ENCODE data around the gene ATRIP.
"Not testable (repeated sequence)": the region's sequence is repeated elsewhere in the genome, so short reads cannot be mapped to it uniquely, and the experiment has no call there.

Gene ATRIP

DNA sequence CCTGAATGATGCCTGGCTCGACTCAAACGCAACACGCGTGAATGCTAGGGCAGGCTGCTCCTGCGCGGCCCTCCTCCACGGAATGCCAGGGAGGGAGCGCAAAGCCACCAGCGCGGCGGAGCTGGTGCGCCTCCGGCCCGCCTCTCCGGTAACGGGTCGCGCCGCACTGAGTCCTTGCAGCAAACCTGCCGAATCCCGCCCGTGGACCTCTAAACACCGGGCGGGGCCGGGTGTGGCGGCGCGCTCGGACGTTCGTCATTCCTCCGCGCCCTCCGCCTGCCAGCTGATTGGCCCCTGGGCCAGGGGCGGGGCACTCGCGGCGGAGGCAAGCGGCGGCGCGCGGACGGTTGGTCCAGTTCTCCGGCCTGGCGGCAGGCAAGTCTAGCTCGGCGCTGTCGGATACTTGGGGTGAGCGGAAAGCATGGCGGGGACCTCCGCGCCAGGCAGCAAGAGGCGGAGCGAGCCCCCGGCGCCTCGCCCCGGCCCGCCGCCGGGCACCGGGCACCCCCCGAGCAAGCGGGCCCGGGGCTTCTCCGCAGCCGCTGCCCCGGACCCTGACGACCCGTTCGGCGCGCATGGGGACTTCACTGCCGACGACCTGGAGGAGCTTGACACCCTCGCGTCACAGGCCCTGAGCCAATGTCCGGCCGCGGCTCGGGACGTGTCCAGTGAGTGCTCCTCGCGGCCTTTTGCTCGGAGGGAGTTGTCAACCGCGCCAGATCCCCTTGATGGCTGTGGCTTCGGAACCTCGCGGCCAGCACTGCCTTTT, at the start of gene ATRIP:
Gene ATRIP (plus strand): TSS at position 313 of the 769 bp plus-strand sequence. CDS start 109 bp downstream, at position 422.
- DNase-seq = peak in 50 of 51 donors; percentile 35 to 95 (median 84)

DNA sequence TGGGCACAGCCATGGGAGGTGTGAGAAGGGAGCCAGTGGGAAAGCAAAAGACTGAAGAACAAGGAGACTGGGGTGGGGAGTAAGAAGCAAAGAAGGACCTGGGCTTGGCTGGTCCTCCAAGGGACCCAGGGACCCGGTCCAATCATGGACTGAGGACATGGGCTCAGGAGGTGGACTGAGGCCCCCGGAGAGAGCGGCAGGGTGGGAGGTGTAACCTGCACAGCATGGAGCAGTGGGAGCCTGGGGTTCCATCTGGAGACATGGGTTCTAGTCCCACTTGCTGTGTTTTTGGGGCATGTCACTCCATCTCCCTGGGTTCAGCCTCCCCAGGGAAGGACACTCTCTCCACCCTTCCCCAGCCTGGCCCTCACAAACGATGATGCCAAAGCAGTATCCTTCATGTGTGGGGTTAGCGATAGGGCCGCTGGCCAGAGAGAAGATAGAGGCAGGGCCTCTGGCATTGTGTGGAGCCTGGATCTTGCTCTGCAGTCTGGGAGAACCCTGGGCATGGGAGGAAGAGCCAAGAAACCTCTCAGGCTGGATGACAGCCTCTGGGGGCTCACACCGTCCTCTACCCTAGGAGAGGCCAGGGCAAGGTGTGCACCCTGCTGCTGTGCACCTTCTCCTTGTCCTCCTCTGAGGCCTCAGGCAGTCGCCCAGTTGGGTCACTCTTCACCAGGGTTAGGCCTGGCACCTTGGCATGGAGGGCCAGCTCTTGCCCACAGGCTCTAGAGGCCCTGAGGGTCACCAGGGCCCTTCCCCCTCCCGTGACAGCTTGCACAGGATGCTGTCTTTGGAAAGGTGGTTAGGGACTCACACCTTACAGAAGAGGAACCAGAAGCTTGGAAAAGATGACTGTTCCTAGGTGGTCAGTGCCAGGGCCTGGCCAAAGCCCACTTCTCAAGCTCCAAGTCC, 48.5 kb upstream of the ATRIP start:
- DNase-seq = no peak

DNA sequence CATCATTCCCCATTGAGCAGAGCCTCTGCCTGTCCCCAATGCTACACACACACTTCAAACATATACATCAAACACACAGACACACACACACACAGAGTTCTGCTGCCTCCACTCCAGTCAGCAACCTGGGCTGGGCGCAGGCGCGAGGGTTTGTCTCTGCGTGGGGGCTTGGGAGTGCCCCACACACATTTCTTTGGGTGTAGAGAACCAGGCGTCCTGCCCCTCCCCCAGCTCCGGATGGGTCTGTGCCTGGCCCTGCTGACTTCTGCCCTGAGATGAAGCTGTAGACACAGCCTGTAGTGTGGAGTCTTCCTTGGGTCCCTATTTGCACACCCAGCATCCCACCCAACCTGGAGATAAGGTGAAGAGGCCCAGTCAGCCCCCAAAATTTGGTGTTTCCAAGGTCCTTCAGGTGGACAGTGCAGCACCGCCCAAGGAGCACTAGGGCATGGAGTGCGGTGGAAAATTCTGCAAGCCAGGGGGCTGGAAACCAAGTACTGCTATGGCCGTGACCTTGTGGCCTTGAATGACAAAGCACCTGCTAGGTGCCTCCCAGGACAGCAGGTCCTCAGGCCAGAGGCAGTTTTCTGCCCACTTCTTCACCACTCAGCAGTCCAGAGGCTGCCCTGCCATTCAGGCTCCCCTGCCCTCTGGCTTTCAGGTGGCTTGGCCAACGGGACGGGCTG, 47.7 kb upstream of the ATRIP start:
- no peak for DNase-seq

DNA sequence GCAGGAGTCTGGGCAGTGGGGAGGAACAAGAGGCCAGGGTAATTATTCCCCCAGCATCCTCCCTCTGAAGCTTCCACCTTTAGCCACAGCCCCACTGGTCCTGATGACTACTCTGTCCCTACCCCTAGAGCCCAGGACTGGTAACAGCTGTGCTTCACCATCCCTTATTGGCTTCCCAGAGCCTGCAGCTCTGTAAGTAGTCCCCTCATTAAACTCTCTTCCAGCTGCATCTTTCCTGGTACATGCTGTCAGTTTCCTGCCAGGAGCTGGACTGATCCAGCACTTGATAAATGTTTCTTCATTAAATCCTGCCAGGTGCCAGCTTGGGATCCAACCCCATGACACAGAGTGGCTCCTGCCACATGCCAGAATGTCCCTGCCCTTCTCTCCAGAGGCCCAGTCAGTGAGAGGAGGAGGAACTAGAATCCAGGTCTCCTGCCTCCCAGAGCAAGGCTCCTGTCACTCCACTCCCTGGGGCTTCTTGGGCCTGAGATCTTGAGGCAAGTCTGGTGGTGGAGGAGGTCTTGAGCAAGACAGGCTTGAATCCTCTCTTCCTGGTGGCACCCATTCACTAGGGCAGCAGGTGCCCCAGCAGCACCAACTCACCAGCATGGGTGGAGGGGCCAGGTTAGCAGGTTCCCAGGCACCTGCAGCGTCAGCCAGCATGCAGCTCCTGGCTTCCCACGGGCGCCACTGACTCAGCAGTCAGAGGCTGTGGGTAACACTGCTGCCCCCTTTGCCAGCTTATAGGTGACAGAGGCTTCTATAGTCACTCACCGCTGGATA, 47.0 kb upstream of the ATRIP start:
- peak in 2 of 51 donors; percentile 7 for DNase-seq

DNA sequence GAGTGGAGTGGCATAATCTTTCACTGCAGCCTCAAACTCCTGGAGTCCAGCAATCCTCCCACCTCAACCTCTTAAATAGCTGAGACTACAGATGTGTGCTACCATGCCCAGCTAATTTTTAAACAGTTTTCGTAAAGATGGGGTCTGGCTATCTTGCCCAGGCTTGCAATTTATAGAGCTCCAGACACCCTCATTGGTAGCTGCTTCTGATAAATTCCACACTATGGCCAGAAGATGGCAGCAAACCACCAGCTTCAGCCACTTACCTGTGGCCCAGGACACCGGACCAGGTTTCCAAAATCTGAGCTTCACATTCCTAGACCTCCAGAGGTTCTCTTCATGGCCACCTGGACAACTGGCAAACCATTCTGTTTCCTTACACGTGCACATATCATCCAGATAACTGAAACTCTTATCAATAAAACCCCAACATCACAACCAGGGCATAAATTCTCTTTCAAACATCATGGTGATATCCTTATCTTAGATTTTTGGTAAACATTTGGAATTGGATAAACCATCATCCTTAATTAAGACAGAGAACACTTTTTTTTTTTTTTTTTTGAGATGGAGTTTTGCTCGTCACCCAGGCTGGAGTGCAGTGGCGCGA, 45.6 kb upstream of the ATRIP start:
- peak in 23 of 51 donors; percentile 4 to 65 (median 30) for DNase-seq

DNA sequence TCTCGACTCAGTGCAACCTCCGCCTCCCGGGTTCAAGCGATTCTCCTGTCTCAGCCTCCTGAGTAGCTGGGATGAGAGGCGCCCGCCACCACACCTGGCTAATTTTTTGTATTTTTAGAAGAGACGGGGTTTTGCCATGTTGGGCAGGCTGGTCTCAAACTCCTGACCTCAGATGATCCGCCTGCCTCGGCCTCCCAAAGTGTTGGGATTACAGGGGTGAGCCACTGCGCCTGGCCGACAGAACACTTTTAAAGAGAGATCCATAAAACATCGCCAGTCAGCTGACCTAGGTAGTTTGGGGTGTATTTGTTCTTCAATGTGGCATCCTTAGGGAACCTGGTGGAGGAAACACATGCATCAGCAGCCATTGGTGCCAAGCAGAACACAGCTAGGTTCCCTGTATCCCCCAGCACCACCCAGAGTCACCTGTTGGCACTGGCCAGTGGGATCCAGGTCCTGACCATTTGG, 45.1 kb upstream of the ATRIP start:
- DNase-seq = not testable (repeated sequence)

DNA sequence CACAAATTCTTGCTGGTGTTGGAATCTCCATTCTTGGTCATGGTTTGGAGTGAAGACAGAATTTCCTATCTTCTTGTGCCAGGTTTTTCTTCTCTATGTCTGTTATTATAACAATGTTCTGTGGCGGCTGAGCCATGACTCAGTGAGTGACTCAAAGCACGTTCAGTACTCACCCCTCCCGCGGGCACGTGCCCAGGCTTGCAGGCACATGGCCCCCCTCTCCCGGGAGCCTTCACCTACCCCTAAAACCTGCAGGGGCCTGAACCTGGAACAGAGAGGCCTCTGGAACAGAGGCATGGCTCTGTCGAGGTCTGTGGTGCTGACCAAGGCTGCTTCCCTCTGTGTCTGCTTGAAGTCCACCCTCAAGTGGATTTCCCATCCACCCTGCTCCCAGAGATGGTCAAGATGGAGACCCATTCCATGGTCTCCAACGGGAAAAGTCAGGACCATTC, 44.2 kb upstream of the ATRIP start:
- DNase-seq = peak in 9 of 51 donors; percentile 6 to 59 (median 17)

DNA sequence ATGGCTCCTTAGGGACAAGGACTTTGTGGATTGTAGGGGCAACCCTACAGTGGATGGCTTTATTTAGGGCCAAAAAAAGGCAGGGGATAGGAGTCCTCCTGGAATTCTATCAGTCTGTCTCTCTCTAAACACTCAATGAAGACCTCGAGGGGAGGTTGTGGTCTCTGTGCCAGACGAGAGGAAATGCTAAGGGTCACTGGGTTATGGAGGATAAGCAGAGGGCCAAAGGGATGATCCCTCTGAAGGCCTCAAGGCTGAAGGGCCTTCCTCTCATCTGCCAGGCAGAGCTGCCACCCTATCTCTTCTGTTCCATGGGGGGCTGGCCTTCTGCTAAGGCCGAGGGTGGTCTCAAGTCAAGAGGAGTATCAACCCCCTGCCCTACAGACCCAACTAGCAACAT, 43.6 kb upstream of the ATRIP start:
- no peak for DNase-seq

DNA sequence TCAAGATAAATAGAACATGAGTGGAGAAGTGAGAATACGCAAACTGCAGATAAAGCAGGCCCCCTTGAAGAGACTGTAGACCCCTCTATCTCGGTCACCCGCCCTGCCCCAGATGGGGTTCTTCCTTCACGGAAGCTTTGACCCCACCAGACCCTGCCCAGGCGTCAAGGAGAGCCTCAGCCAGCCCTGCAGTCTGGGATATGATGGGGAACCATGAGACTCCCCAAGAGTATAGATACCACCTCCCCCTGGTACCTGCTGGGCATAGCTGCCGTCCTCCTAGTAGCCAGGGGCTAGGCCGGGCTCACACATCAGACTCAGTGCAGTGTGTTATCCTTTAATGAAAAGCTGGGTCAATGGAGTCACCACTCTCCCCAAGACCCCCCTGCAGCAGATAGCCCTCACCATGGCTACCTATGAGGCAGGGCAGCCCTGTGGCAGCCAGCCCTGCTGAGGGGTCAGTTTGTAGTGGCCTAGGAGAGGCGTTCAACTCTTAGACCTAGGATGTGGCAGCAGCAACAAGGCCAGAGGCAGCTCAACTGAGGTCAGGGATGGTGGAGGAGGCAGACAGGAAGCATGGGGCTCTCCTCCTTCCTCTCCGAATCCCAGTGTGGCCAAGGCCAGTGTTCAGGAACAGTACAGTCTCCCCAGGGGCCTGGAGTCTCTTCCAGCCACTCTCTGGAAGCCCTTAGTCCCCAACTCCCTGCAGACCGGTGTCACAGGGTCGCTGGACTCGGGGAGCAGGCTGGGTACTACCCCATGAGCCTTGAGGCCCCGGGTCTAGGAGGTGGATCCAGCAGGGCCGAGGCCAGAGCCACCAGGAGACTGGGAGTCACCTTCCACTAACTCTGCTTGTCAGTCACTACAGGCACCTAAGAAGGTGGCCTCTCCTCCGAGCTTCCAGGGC, 42.8 kb upstream of the ATRIP start:
- no peak for DNase-seq

DNA sequence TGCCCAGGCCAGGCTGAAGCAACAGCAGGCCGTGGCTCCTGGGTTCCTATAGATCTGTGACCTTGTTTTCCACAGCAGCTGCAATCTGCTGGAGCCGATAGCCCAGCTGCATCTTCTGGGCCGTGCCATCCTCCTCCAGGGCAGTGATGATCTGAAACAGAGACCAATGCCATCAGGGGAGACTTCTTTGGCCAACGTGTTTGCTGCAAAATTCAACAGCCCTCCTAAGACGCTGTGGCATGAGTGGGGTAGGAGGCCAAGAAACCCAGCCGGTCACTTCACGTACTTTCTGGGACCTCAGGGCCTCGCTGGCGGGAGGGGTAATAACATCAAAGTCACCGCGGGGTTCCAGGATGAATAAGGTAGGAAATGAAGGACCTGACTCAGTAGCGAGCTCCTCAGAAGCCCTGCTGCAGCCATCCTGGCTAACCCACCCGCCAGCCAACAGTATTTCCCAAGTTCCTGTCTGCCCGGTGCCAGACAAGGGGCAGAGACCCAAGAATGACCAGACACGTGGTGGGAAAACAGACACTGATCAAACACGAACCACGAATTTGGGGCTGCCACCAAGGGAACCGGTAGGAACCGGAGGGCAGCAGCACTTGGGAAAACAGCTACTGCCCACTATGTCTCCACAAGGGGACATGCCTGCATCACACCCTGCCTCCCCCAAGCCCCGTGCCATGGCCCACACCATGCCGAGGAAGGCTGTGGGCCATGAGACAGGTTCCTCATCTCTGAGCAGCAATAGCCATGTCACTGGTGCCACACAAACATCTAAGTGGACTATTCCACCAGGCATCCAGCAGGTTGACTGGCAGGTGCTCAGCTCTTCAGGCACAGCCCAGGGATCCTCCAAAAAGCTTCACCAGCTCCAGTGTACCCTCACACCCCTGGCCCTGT, 41.8 kb upstream of the ATRIP start:
- peak in 4 of 51 donors; percentile 10 to 58 (median 14) for DNase-seq

DNA sequence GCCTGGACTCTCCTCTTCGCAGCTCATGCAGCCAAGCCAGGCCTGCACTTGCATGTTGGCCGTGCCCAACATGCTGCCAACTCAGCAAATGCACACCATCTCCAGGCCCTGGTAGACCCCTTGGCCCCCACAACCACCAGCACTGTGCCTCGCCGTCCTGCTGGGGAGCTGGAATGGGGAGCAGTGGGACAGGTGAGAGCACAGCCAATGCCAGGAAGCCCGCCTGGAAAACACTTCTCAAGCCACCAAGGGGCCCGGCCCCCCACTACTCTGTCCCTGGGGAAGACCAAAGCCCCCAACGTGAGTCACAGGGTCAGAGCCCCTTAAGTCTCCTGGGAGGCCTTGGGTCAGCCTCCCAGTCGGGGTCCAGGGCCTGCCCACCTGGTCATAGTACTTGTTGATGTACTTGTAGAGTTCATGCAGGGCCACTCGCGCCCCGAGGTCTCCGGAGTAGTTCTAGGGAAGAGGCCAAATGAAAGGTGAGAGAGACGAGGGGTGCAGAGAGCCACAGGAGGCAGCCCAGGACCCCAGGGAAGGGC, 41.1 kb upstream of the ATRIP start:
- DNase-seq = no peak

DNA sequence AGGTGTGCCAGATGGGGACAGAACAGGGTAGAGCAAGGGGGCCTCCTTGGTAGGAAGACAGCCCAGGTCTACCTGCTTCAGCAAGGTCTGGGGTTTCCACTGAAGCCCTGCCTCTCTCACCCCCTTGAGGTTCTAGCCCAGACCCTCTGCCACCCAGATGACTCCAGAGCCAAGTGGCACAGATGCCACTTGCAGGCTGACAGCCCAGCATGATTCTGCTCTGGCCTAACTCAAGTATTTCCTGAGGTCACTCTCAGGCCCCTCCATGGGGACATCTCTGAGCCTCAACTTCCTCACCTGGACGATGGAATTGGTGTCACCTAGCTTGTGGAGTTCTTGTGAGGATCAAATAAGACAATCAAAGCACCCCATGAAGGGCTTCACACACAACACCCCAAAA, 40.6 kb upstream of the ATRIP start:
- no peak for DNase-seq

DNA sequence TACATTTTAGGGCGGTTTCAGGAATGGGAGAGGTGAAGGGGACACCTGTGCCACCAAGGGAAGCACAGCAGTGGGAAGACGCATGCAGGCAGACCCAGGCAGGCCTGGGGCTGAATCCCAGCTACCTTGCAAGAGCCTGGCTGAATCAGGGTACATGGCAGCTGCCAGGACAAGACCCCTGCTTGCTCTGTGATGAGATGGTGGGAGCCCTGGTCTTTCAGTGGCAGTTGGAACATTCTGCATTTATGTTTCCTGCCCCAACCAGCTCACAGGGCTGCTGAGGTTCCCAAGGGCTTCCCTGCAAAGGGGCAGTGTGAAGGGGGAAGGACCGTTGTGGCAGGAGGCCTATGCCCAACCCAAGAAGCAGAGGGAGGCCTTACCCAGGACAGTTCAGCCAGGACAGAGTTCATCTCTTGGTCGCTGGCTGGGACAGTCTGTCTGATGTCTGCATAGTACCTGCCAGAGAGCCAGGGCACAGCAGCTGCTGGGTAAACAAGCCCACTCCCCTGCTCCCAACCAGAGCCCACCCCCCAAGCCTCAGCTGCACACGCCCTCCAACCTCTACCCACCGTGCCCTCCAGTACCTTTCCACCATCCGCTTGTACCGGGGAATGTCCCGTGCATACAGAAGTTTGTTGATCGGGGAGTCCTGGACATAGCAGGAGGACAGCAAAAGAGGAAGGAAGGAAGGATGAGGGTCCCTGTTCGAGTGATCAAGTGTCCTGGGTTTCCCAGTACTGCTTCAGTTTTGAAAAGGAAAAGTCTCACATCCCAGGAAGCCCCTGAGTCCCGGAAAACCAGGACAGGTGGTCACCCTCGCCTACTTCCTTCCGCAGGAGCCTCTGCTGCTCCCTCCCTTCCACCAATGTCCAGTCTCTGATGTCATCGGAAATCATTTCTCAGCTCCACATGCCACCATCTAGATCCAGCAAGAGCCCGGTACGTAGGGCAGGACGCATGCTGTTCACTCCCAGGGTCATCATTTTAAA, 39.8 kb upstream of the ATRIP start:
- no peak for DNase-seq

DNA sequence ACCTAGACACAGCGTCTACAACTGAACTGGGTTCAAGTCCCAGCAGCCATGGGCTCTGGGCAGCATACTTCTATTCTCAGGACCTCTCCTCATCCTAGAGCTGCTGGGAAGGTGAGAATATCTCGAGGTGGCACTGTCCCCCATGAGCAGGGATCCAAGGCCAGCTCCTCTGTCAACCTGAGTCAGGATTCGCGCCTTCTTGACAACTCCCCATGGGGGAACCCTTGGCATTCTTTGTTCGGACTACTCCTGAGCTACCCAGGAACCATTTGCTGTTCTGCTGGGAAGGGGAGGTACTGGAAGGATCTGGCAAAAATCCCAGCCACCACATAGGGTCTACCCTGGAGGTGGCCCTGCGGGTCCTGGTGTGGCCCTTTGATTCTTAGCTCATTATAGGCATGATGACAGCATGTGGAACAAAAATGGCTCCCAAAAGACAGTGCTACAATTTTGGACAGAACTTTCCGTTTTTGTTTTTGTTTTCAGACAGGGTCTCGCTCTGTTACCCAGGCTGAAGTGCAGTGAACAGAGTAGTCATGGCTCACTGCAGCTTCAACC, 38.9 kb upstream of the ATRIP start:
- no peak for DNase-seq

DNA sequence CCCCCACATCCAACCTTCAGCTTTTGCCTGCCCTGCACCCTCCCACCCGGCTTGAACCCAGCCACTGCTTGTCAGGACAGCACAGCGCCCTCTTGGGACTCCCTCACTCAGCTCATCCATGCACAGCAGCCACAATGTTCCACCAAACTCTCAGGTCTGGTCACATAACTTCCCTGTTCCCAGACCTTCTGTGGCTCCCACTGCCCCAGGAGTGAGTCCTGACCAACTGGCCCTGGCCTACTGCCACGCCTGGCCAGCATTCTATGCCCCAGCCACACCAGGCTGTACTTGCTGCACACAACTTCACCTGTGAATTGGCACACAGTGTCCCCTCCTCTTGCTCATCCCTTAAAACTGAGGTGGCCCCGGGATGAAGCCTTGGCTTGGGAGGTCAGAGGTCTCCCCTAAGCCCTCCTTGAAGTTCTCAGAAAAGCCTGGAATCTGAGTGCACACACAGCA, 37.7 kb upstream of the ATRIP start:
- no peak for DNase-seq
